ENCODE data around the gene ANKRD36.
"Not testable (repeated sequence)": the region's sequence is repeated elsewhere in the genome, so short reads cannot be mapped to it uniquely, and the experiment has no call there.

Gene ANKRD36

GRCh38 chr2:97113050-97113881 lies at the start of gene ANKRD36:
Gene ANKRD36 (plus strand): TSS chr2:97113153. CDS start chr2:97113740, 587 bp downstream.
- not testable (repeated sequence) for DNase-seq

GRCh38 chr2:97066030-97066429 lies 46.9 kb upstream of the ANKRD36 start:
- DNase-seq = not testable (repeated sequence)

- no peak for DNase-seq
Measured at GRCh38 chr2:97067279-97068004, 45.5 kb upstream of the ANKRD36 start.

DNA sequence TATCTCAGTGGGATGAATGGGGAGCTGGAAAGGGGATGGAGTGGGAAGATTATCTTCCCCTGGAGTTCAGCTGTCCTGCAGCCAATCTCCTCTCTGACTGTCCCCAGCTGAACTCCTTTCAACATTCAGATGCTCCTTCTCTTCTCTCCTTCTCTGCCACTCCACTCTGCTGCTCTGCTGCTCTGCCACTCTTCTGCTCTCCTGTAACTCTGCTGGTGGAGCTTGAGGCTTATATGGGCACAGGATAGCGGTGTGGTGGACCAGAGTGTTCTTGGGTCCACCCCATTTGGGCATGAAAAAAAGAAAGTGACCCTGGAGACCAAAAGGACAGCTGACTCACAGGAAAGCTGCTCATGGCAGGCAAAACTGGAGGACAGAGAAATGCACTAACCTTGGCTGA lies 44.9 kb upstream of the ANKRD36 start:
- DNase-seq = no peak

DNA sequence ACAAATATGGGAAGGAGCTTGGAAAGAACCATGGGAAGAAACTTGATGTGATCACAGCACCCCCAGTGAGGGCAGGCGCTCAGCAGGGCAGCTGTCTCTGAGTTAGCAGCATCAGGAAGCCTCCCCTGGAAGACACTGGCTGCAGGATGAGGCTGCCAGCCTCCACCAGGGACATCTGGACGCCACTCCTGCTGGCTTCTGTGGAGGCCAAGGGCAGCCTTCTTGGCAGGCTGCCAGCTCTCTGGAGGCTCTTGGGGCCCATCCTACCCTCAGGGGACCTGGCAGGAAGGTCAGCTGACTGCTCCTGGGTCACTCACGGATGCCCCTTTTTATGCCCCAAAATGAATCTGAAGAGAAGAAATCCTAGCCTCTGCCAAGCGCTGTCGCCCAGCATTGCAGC lies 44.2 kb upstream of the ANKRD36 start:
- not testable (repeated sequence) for DNase-seq

GRCh38 chr2:97070915-97071314 lies 42.0 kb upstream of the ANKRD36 start:
- not testable (repeated sequence) for DNase-seq

GRCh38 chr2:97077213-97077612 lies 35.7 kb upstream of the ANKRD36 start:
- not testable (repeated sequence) for DNase-seq

- DNase-seq = not testable (repeated sequence)
Measured at GRCh38 chr2:97080855-97081254, 32.1 kb upstream of the ANKRD36 start.

GRCh38 chr2:97082206-97082605 lies 30.7 kb upstream of the ANKRD36 start:
- DNase-seq = not testable (repeated sequence)

DNA sequence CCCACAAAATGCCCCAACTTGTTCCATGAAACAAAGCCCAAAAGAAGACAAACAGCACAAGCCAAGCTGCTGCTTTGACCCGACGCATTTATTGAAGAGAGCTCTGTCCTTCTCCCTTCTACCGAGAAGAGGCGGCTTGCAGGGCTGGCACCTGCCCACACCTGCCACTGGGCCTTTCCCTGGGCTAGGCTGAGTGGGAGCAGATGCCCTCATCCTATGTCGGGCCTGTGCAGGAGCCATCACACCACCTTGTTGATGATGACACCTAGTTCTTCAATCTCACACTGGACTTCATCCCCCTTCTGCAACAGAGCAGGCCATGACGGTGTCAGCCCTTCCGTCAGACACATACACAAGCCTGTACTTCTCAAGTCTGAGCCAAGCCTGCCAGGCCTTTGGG lies 29.4 kb upstream of the ANKRD36 start:
- not testable (repeated sequence) for DNase-seq

GRCh38 chr2:97085093-97085492 lies 27.9 kb upstream of the ANKRD36 start:
- not testable (repeated sequence) for DNase-seq

DNA sequence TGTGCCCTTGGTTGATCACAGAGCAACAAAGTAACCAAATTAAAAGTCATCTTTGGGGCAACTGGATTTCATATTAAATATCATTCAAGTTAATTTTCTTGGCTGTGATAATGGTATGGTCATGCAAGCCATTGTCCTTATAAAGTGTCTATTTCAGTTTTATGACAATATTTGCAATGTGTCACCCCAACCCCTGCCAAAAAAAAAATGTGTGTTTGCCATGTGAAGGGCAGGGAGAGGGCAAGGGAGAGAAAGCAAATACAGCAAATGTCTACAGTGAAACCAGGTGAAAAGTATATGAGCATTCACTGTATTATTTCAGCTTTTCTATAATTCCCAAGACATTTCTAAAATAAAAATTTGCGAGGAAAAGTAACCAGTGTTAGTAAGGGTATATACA lies 24.2 kb upstream of the ANKRD36 start:
- DNase-seq = not testable (repeated sequence)

- not testable (repeated sequence) for DNase-seq
Measured at GRCh38 chr2:97092946-97093345, 20.0 kb upstream of the ANKRD36 start.

DNA sequence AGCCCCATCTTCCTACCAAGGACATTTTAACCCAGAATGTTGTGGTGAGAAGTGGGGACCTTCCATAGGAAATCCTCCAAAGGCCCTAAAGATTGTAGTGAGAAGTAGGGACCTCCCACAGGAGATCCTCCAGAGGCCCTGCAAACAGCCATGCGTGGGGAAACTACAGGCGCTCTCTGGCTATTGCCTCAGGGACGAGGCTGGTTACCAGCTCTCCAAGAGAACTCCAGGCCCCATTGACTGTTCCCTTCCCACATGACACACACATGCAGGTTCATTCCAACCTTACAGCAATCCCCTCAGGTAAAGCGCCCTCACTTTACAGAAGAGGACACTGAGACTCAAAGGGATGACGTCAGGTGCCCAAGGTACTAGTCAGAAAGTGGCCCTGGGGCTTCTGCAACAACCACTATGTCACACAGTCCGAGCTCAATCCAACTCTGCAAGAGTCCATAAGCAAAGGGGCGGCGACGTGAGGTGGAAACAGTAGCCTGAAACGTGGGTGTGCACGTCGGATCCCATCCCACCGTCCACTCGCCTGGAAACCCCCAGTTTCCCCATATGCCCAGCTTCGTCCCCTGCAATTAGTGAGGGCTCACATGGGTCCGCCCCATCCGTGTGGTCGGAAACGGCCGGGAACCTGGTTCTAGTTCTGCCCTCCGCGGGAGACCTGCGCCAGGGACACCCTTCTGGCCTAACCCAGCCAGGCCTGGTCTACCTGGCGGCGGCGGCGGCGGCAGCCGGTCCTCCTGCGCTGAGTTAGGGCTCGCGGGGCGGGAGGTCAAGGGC lies 18.8 kb upstream of the ANKRD36 start:
- DNase-seq = not testable (repeated sequence)

GRCh38 chr2:97094772-97095611 lies 18.0 kb upstream of the ANKRD36 start, which contains the start of gene FAHD2B:
Gene FAHD2B (minus strand): TSS chr2:97094882. CDS start chr2:97091706, 3,176 bp downstream.
- not testable (repeated sequence) for DNase-seq

- DNase-seq = no peak
Measured at GRCh38 chr2:97095661-97096060, 17.3 kb upstream of the ANKRD36 start.

GRCh38 chr2:97098786-97099372 lies 14.1 kb upstream of the ANKRD36 start:
- DNase-seq = not testable (repeated sequence)

- DNase-seq = not testable (repeated sequence)
Measured at GRCh38 chr2:97106878-97107277, 6.1 kb upstream of the ANKRD36 start.

GRCh38 chr2:97111246-97111645 lies 1.7 kb upstream of the ANKRD36 start:
- DNase-seq = not testable (repeated sequence)

- not testable (repeated sequence) for DNase-seq
Measured at GRCh38 chr2:97112320-97113049, 468 bp upstream of the ANKRD36 start.

DNA sequence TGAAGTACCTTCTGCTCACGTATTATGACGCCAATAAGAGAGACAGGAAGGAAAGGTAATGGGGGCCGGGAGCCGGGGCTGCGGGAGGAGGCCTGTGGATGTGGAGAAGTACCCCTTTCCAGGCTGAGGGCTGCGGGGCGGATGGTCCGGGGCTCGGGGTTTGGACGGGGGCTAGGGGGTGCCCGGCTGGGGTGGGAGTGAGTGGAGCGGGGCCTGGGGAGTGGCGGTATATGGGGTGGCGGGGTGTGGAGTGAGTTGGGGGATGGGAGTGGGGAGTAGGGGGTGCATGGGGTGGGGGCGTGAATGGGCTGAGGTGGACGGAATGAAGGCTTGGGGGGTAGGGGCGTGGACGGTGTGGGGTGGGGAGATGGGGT lies 916 bp downstream of the ANKRD36 start:
- DNase-seq = not testable (repeated sequence)

All from cortex of kidney (tissue), 1 donor.